Measurements from ENCODE around the gene GABPB1.
A peak's percentile ranks its signal among the peaks of the same experiment; 100 is the strongest.
"Not testable (repeated sequence)": the region's sequence is repeated elsewhere in the genome, so short reads cannot be mapped to it uniquely, and the experiment has no call there.

GABPB1 gene

DNA sequence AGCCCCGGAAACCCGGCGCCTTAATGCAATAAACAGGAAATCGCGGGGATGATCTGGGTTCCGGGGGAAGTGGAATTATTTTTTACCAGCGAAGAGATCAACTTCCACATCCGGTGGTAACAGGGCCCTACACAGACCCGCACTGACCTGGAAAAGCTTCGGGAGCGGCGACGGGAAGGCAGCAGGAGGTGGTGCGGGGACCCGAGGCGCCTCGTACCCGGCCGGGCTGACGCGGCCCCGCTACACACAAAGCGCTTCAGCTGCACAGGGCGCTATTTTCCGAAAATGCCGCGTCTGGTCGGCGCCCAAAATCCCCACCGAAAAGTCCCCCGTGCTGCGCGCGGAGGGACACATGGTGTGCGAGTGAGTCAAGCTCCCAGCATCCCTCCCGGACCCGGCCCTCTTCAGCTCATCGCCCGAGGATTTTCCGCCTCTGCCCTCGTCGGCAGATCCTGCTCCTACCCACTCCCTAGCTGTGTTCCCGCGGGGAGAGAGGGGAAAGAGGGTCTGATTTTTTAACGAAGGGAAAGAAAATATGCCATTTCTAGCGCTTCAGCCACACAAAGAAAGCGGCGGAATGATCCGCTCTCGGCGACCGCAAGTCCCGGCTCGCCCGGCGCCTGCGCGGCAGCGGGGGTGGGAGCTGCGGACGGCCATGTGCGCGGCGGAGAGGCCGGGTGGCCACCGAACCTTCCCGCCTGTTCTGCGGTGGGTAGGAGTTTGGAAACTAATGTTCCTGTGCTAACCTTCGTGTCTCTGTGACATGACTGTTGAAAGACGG, at the start of gene GABPB1:
Gene GABPB1 (minus strand): TSS at position 361 of the 781 bp plus-strand sequence. CDS start 45,400 bp downstream, outside the sequence.
- DNase-seq: peak; percentile 75

DNA sequence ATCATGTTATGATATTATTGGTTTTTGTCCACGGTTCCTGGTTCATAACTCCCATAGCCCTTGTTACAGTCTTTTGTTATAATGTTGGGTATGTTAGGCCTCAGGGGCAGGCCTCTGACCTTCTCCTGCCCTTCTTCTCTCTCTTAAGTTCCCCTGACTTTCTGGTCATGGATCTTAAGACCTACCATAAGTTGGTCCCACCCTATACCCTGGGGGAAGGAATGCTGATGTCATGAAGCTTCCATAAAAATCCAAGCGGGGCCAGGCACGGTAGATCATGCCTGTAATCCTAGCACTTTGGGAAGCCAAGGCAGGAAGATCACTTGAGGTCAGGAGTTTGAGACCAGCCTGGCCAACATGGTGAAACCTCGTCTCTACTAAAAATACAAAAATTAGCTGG, 36.6 kb upstream of the GABPB1 start:
- not testable (repeated sequence) for DNase-seq

DNA sequence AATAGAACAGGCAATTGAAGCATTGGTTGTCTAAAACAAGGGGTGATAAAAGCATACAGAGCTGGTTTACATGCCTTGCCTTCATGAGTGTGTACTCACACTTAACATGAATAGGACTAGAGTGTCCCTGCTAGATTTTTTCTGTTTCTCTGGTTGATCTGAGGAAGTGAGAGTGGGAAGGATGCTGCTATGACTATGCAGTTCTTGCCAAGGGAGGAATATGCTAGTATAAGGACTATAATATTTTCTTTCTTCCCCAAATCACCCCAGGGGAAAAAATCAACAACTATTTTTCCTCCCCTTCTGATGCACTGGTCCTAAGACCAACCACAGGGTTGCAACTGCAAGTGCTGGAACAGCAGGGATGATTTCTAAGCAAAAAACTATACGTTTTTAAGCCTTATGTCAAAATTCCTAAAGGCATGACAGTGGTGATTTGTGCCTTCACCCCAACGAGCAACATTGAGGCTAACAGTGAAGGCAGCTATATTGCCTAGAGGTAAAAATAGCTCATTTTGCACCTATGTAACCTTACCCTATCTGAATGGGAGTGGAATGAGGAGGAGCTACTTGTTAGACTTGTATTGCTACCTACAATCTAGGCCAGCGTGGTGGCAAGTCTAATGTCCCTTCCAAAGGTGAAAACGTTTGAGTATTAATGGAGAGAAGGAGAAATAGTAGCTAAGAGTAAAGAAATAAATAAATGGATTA, 35.7 kb upstream of the GABPB1 start:
- no peak for DNase-seq

DNA sequence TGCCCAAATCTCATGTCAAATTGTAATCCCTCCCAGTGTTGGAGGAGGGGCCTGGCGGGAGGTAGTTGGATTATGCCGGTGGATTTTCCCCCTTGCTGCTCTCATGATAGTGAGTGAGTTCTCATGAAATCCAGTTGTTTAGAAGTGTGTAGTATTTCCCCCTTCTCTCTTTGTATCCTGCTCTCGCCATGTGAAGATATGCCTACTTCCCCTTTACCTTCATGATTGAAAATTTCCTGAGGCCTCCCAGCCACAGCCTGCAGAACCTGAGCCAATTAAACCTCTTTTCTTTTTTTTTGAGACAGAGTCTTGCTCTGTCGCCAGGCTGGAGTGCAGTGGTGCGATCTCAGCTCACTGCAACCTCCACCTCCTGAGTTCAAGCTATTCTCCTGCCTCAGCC, 27.4 kb upstream of the GABPB1 start:
- not testable (repeated sequence) for DNase-seq

DNA sequence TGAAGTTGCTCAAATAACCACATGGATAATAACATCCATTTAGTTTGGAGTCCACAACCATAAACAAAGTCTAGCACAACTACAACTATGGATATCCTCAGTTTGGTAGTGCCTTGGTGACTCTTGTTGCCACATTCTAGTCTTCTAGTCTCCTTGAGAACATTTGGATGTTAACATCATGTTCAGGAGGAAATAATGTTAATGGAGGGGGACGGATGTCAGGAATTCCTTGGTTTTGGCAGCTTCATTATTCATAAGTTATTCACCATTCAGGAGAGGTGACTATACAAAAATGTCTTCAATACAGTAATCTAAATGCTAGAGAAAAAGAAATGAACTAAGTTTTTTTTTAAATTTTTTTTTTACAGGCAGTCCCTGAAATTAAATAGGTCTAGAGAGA, 26.4 kb upstream of the GABPB1 start:
- no peak for DNase-seq

DNA sequence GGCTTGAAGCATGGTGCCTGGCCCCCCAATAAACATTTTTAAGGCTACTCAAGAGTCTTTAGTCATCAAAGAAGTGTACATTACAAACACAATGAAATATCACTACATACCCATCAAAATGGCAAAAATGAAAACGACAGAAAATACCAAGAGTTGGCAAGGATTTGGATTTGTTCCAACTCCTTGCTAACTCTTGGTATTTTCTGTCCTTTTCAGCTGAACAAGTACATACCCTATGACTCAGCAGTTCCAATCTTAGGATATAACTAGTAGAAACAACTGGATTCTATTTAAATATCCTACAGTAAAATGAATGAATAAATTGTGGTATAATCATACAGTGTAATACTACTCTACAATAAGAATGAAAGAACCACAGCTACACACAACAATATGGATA, 25.1 kb upstream of the GABPB1 start:
- DNase-seq: no peak

DNA sequence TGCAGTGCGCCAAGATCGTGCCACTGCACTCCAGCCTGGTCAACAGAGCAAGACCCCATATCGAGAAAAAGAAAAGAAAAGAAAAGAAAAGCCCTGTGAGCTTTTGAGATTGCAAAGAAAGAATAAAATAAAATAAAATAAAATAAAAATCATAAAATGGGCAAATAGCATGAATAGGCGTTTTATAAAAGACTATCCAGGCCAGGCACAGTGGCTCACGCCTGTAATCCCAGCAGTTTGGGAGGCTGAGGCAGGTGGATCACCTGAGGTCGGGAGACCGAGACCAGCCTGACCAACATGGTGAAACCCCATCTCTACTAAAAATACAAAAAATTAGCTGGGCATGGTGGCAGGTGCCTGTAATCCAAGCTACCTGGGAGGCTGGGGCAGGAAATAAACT, 24.4 kb upstream of the GABPB1 start:
- DNase-seq: not testable (repeated sequence)

DNA sequence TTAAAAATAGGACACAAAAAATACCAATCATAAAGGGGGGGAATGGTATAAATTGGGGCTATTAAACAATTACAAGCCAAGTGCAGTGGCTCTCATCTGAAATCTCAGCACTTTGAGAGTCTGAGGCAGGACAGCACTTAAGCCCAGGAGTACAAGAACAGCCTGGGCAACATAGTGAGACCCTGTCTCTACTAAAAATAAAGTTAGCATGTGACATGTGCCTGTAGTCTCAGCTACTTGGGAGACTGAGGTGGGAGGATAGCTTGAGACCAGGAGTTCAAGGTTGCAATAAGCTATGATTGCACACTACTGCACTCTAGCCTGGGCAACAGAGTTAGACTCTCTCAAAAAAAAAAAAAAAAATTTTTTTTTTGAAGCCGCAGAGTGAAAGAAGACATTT, 23.8 kb upstream of the GABPB1 start:
- DNase-seq: no peak

DNA sequence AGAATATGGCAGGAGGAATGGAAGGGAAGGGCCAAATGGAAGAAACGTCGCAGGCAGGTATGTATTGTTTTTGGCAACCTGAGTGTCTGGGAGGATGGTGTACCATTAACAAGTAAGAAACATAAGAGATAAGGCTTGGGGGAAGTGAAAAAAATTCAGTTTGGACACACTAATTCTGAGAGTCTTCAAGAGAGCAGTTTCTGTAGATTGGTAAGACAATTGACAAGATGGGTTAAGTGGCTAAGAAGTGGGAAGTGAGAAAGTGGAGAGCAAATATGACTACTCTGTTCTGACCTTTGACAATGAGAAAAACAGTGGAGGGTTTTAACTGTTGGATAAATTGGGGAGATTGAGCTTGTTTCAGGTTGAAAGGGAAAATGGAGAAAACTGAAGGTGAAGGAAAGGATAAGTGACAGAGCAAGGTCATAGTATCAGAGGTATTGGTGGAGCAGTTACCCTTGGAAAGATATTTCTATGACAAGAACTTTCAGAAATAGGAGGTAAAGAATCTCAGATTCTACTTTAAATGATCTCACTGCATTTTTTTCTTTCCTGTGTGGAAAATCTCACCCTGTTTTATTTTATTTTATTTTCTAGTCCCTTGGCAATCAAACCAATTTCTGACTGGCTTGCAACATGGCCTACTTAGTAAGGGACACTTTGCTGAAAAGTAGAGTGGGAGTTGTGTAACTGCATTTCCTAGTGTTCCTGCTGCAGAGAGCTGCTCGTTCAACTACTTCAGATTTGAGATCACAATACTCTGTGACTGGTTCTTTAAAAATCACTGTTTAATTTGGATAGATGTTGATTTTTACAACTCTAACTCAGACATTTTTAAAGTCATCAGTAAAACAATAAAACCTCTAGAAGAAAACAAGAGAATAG, 23.1 kb upstream of the GABPB1 start:
- DNase-seq: no peak

DNA sequence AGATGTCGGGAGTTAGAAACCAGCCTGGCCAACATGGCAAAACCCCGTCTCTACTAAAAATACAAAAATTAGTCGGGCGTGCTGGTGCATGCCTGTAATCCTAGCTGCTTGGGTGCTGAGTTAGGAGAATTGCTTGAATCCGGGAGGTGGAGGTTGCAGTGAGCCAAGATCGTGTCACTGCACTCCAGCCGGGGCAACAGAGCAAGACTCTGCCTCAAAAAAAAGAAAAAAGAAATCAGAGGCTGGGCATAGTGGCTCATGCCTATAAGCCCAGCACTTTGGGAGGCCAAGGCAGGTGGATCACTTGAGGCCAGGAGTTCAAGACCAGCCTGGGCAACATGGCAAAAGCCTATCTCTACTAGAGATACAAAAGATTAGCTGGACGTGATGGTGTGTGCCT, 14.6 kb upstream of the GABPB1 start:
- DNase-seq: not testable (repeated sequence)

DNA sequence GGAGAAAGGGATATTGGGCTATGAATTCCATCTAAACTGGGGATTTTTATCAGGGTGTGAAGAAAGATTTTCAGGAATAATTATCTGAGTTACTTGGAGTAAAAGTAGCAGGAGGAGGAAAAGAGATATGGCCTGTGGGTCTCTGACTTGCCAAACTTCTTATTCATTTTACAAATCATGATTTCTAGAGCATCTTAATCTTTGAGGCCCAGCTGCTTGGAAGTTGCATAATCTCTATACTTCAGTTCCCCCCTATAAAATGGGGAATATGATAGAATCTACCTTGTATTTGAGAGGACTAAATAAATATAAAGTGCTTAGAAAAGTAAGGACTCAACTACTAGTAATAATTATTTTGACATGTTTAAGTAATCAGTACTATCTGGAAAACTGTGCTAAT, 11.0 kb upstream of the GABPB1 start:
- no peak for DNase-seq

DNA sequence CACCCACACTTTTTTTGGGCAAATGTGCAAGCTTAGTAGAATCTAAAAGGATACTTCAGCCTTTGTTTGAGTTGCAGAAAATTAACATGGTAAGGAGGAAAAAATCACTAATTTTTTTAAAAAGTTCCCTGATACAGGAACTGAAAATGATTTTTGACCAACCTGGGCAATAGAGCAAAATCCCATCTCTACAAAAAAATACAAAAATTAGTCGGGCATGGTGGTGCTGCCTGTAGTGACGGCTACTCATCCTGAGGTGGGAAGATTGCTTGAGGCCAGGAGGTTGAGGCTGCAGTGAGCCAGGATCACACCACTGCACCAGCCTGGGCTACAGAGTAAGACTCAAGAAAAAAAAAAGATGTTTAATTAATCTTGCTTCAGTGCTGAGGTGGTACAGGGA, 10.6 kb upstream of the GABPB1 start:
- DNase-seq: no peak

DNA sequence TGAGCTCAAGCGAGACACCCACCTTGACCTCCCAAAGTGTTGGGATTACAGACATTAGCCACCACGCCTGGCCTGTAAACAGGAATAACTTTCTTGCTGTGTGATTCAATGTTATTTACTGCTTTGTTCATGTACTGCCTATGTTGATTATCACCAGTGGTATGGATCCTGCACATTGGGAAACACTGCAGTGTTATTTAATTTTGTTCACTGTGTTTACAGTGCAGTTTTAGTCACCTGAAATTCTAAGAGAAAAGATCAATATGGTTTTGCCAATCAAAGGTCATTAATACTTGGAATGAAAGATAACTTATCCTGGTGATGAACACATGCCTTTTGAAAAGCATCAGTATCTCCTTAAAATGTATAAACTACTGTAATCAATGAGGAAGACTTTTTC, 8.6 kb upstream of the GABPB1 start:
- DNase-seq: no peak

DNA sequence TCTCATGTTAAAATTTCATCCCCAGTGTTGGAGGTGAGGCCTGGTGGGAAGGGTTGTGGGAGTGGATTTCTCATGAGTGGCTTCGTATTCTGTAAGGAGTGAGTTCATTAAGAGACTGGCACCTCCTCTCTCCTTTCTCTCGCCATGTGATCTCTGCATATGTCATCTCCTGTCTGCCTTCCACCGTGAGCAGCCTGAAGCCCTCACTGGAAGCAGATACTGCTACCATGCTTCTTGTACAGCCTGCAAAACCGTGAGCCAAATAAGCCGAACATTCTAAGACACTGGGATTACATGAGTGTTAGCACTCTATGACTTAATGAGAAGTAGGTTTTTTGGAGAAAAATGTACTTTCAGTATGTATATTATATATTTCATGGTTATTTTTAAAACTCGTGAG, 6.8 kb upstream of the GABPB1 start:
- DNase-seq: no peak

DNA sequence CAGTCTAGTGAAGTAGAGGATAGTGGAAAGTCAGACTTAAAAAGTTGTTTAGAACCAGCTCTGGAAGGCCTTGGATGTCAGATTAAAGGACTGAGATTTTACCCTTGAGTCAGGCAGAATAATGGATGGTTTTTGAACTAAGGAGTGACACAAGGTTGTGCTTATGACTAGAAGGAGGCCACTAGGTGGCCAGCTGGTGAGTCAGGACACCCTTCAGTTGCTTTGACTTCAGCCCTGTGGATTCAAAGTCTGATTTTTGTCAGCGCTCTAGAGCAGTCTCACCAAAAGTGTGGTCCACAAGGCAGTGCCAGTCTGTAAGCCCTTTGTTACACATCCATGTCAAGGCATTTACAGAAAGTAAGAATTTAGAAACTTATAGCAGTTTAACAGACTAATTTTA, 3.8 kb upstream of the GABPB1 start:
- DNase-seq: no peak

DNA sequence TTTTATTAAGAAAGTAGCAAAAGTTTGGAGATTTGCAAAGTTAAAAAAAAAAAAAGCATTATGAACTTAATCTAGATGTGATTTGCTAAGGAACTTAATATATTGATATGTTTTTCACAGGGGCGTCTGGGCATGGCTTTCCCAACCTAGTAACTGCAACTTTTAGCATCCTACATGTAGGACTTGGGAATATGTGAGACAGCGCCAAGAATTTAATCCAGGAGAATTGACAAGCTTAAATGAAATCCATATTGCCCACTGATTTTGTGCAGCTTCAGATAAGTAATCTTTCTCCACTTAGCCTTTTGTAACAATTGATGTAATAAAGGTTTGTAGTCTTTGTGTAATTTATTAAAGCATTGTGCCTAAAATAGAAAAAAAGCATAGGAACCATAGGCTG, 982 bp upstream of the GABPB1 start:
- DNase-seq: no peak

DNA sequence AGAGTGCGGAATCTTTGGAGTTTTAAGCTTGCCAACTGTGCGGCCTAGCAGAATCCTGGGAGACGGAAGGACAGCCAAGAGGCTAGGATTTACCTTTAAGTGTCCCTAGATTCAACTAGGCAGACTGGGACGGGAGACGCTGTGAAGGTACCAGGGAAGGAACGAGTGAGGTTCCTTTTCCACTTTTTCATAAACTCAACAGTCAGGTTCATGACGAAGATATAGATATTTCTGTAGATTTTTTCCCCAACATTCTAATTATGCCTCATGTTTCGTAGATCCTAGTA, 564 bp upstream of the GABPB1 start:
- DNase-seq: peak; percentile 18

DNA sequence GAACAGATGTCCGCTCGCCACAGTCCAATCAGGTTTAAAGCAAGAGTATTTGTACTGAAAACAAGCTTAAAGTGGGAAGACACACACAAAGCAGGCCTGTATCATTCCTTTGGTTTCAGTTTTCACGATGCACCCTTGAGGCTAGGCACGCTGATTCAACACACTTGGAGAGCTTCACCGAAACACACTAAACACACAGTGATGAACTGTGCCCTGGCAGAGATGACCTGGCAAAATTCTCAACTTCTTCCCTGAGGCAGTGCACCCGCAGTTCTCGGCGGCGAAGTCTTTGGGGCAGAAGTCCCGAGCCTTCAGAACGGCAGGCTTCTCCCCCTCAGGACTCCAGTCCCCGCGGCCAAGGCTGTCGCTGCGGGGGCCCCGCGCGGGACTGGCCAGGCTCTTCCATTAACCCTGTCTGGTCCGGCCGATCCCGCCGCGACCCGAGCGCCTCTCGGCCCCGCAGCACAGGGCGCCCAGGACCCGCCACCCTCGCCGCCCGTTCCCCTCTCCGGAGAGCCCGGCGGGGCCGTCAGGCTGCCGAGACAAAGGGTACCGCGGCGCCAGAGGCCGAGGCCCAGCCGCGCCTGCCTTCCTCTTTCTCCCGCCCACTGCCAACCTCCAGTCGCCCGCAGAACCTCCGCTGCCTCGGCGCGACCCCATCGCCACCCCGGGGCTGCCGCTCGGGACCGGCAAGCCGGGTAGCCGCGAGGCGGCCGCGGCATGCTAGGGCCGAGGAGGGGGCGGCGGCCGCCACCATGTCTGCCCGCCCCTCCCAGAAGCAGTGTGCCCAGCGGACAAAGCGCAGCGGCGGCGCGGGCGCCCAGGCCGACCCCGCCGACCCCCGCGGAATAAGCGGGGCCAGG, 792 bp downstream of the GABPB1 start:
- no peak for DNase-seq

DNA sequence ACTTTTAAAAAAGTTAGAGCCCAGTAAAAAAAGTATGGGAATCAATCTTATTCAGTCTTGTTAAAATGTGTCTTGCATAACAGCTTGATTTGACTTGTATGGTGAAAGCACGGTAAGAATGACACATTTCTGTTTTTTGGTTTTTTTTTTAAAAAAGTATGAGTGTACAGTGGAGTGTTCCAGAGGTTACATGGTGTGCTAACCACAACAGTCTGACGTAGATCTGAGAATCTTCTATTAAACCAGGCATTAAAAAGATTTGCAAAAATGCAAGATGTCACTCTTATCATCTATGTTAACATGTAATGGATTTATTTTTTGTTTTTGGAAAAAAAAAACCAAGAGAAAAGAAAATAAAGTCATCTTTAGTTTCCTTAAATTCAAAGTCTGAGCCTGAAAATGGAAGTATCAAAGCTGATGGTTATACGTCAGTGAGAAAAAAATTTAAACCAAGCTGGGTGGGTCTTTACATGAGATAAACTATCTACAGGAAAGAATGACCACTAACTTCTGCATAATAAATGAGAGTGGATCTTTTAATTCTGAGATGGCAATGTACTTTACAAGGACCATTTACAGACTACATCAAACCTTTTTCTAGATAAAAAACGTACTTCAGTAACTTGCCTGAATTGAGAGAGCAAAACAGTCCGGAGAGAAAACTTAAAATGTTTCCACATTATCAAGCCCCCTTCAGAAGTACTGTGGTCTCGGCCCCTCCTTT, 1.6 kb downstream of the GABPB1 start:
- no peak for DNase-seq

DNA sequence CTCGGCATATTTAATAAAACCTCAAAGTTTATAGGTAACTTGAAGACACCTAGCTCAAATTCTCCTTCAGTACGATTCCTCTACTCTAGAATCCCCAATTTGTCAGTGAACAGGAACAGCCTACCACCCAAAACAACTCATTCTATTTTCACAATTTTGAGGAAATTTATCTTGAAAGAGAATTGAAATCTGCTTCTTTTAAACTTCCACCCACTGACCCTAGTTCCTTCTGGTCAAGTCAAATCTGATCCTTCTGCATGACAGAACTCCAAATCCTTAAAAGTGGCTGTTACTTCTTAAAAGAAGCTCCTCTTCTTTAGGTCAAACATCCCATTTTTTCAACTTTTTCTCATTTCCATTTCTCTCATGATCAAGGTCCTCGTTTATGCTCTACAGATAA, 4.4 kb downstream of the GABPB1 start:
- no peak for DNase-seq

DNA sequence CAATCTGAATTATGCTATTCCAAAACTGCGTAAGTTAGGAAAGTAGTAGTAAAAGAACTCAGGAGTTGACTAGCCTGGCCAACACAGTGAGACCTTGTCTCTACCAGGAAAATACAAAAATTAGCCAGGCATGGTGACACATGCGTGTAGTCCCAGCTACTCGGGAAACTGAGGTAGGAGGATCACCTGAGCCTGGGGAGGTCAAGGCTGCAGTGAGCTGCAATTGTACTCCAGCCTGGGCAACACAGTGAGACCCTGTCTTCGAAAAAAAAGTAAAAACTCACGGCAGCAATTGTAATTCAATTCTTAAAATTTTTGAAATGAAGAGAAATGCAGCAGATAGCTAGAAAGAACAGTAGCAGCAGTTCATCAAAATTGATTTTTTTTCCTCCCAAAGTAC, 9.7 kb downstream of the GABPB1 start:
- no peak for DNase-seq

DNA sequence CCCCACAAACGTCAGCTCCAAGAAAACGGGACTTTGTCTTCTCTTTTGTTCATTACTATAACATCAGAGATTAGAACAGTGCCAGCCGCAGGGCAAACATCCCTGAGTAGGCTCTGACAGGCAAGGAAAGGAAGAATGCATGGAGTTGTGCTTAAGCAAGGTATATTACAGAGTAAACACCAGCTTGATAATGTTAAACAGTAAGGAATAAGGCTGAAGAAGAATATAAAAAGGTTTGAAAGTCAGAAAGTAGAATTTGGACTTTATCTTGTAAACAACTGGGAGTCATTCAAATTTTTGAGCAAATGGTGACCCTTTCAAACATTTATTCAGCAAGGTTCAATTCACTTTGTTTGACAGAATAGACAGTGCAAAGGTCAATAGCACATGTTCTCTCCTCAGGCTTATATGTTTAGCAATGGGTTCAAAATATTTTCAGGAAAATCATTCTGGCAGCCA, 11.0 kb downstream of the GABPB1 start:
- no peak for DNase-seq
